Gastroesophageal sphincter (tissue), 3 donors: ENCODE measurements around the gene IL4.

Experiments used
- CTCF ChIP-seq, 4 experiments: fragments of 200-600 bp in 2 of 4; fragments of 450-650 bp in 2 of 4; sonication (generic) in 1 of 4; IDR thresholded peaks; one replicate each; pipeline ENCODE4 v1.5.1; 2017 to 2019; ENCODE audit warnings: antibody characterized with exemption in 4 of 4, mild to moderate bottlenecking in 2 of 4, moderate library complexity in 2 of 4
- POLR2A ChIP-seq, 2 donors: fragments of 450-650 bp; IDR thresholded peaks; one replicate each; pipeline ENCODE4 v1.6.1; 2017; ENCODE audit warnings: antibody characterized with exemption in 2 of 2, mild to moderate bottlenecking in 2 of 2, moderate library complexity in 1 of 2
- POLR2AphosphoS5 ChIP-seq: sonication (generic); formaldehyde crosslinking; IDR thresholded peaks from one replicate; pipeline ENCODE4 v1.6.1; 2017; ENCODE audit warnings: antibody characterized with exemption

- TF ChIP-seq CTCF (IDR thresholded peaks at IDR 0.05) (no peak), POLR2A (IDR thresholded peaks at IDR 0.05) (no peak), POLR2AphosphoS5 (no peak)
Measured at GRCh38 chr5:132640613-132641012, 33.2 kb upstream of the IL4 start.
